Stimulated activated naive B cell treated with anti-CD40 and anti-IgM and Interleukin-4, amounts not matched to agents 10 μg/mL and 1 μg/mL and 100 μg/mL, for 72 hours (primary cell): ENCODE measurements around the gene UCK1.
"Not testable (repeated sequence)": the region's sequence is repeated elsewhere in the genome, so short reads cannot be mapped to it uniquely, and the experiment has no call there.

Experiments
- ATAC-seq, 2 donors: fragments of 150-1000 bp; cut with Tn5 transposase; replicated peaks; 2 replicates each; pipeline ENCODE4 v1.10.0; 2021; ENCODE audit warnings: moderate library complexity in 1 of 2
- DNase-seq: peaks from one replicate; pipeline ENCODE4 v3.0.0; 2021
- H3K27ac Mint-ChIP-seq: one replicate; pipeline ENCODE4 v1.8.0; 2022; ENCODE audit warnings: mild to moderate bottlenecking, mixed read lengths
- H3K27me3 Mint-ChIP-seq, 2 donors: one replicate each; pipeline ENCODE4 v1.8.0; 2022; ENCODE audit warnings: mixed read lengths in 2 of 2
- H3K36me3 Mint-ChIP-seq, 2 donors: one replicate each; pipeline ENCODE4 v1.8.0; 2022; ENCODE audit warnings: mixed read lengths in 2 of 2, mild to moderate bottlenecking in 1 of 2
- H3K4me1 Mint-ChIP-seq, 2 donors: one replicate each; pipeline ENCODE4 v1.8.0; 2022; ENCODE audit warnings: mixed read lengths in 2 of 2, mild to moderate bottlenecking in 1 of 2
- H3K4me3 Mint-ChIP-seq, 2 donors: one replicate each; pipeline ENCODE4 v1.8.0; 2022; ENCODE audit warnings: mild to moderate bottlenecking in 2 of 2, mixed read lengths in 2 of 2, moderate library complexity in 1 of 2
- H3K9me3 Mint-ChIP-seq, 2 donors: one replicate each; pipeline ENCODE4 v1.8.0; 2022; ENCODE audit warnings: mixed read lengths in 2 of 2, mild to moderate bottlenecking in 1 of 2

Gene UCK1

DNA sequence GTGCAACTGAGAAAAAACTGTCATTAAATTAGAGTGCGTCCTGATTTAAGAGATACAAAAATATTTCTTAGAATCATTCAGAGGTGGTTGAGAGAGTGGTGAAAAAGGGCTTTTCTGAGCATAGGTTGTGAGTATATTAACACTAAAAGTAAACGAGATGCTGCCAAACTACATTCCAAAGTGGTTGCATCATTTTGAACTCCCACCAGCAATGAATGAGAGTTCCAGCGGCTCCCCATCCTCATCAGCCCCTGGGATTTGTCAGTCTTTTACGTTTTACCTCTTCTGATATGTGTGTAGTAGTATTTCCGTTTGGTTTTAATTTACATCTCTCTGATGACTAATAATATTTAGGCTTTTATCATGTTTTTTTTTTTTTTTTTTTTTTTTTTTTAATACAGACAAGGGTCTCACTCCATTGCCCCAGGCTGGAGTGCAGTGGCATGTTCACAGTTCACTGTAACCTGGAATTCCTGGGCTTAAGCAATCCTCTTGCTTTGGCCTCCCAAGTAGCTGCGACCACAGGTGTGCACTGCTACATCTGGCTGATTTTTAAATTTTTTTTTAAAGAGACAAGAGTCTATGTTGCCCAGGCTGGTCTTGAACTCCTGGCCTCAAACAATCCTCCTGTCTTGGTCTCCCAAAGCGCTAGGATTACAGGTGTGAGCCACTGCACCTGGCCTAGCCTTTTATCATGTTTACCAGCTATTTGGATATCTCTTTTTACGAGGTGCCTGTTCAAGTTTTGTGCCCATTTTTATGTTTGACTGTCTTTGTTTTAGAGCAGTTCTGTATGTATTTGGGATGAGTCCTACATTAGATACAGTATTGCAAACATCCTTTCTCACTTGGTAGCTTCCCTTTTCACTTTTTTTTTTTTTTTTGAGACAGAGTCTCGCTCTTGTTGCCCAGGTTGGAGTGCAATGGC is 31.2 kb upstream of the UCK1 start:
- Mint-ChIP-seq H3K9me3 (peaks cover 4 to 6% of the 10 kb centered on the region in 2 donors), H3K4me3 (peak overlapping the region in 1 of 2 donors; percentile 27), H3K27ac (peak overlapping the region; percentile 79), H3K27me3 (no peaks in the 10 kb centered on the region), H3K36me3 (peaks cover 4 to 11% of the 10 kb centered on the region in 2 donors), H3K4me1 (no peaks in the 10 kb centered on the region)
- DNase-seq (no peak), ATAC-seq (peak in 1 of 2 donors; percentile 13)

DNA sequence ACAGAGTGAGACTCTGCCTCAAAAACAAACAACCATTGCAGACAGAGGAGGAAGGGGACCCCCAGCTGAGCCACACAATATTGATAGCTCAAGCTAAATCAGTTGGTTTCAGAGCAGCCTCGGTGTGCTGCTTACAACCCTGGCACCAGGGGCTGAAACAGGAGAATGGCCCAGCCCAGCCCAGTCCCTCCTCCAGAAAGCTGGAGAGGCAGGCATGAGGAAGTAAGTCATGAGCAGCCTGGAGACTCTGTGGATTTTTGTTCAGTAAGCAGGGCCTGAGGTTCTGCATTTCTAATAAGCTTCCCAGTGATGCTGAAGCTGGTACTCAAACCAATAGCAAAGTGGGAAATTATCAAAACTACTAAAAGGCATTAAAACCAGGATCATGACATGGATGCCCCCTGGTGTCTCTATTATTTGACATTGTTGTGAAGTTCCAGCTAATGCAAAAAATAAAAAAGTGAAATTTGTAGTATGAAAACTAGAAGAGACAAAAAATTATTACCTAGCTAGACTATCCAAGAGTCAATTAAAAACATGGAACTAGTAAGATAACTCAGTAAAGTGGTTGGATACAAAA is 28.4 kb upstream of the UCK1 start:
- peaks cover 5 to 12% of the 10 kb centered on the region in 2 donors for H3K36me3 Mint-ChIP-seq
- H3K4me3 Mint-ChIP-seq = no peak overlapping the region
- no peak for DNase-seq
- no peak for ATAC-seq
- no peak overlapping the region for H3K27ac Mint-ChIP-seq
- peaks cover 4% of the 10 kb centered on the region in 2 donors for H3K9me3 Mint-ChIP-seq
- H3K27me3 Mint-ChIP-seq = peaks cover 21 to 25% of the 10 kb centered on the region in 2 donors
- peaks cover 0 to 3% of the 10 kb centered on the region in 2 donors for H3K4me1 Mint-ChIP-seq

DNA sequence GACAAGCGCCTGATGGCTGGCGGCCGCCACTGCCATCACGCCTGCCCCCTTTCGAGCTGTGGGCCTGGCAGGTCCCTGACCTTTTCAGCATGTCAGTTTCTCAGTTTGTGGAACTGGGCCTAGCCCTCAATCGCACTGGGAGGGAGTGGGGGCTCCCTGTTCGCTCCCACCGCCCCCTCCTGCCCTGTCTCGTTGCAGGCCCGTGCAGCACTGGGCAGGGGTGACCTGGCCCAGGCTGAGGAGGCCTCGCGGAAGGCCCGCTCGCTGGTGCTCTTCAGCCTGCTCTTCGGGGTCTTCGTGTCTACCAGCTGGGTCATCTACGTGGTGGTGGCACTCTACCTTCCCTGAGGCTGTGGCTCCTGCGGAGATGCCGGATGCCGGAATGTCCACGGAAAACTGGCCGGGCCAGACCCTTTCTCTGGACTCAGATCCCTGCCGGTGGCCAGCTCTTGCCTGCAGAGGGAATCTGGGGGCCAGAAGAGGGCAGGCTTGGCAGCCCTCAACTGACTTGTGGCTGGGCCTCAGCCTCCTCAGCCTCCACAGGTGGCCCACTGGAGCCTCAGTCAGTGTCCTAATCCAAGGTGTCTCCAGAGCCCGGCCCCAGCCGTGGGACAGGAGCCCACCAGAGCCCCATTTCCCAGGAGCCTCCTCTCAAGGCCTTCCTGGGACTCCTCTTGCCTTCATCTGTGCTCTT is 26.9 kb upstream of the UCK1 start:
- peak in 1 of 2 donors; percentile 2 for ATAC-seq
- Mint-ChIP-seq H3K27me3 (peaks cover 31 to 37% of the 10 kb centered on the region in 2 donors), H3K9me3 (peaks cover 4% of the 10 kb centered on the region in 2 donors), H3K27ac (no peak overlapping the region), H3K4me1 (peaks cover 0 to 3% of the 10 kb centered on the region in 2 donors), H3K4me3 (no peak overlapping the region), H3K36me3 (peaks cover 5 to 11% of the 10 kb centered on the region in 2 donors)
- no peak for DNase-seq

DNA sequence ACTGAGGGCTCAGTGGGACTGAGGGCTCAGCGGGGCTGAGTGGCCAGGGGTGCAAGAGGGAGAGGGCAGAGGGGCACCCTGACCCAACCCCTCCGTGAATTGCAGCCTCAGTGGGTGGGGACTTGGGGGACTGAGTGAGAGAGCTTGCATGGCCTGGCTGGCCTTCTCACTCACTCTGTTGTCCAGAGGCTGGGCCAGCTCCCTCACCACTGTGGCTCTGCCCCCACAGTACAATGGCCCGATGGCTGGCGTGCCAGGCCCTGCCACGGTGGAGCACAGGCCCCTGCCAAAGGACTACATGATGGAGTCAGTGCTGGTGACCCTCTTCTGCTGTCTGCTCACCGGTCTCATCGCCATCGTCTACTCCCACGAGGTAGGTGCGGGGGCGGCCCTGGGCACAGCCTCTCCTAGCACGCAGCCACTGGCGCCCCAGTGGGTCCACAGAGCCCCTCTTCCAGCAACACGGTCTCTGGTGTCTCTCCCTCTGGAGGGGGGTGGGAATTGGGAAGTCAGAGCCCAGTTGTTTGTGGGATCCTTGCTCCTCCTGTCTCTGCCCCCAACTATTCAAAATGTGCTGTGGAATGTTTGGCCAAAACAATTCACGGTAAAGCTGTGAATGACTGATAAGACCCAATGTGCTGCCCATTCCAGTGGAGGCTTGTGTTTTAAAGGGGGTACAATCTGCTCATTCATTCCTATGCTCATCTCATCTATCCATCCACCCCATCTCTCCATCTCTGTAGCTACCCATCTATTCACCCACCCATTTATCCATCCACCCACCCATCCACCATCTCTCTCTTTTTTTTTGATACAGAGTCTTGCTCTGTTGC is 25.0 kb upstream of the UCK1 start:
- peaks cover 0 to 3% of the 10 kb centered on the region in 2 donors for H3K4me1 Mint-ChIP-seq
- peaks cover 41 to 47% of the 10 kb centered on the region in 2 donors for H3K27me3 Mint-ChIP-seq
- H3K9me3 Mint-ChIP-seq = no peaks in the 10 kb centered on the region
- no peak for DNase-seq
- peaks cover 5 to 6% of the 10 kb centered on the region in 2 donors for H3K36me3 Mint-ChIP-seq
- no peak overlapping the region for H3K4me3 Mint-ChIP-seq
- no peak for ATAC-seq
- H3K27ac Mint-ChIP-seq = no peak overlapping the region

DNA sequence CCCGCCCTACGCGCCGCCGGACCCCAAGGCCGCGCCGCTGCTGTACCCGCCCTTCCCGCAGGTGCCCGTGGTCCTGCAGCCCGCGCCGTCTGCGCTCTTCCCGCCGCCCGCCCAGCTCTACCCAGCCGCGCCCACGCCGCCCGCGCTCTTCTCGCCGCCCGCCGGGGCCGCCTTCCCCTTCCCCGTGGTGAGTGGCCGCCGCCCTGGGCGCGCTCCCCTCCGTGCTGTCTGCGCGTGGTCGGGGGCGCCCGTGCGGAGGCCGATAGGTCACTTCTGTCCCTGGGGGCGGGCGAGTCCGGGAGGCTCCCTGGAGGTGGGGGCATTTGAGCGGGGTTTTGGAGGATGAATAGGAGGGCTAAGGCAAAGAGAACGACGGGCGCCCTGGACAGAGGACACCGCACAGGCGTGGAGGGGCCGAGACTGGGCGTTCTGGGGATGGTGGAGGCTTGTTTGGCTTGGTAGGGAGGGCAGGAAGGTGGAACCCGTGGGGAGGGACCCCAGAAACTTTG is 23.8 kb upstream of the UCK1 start:
- H3K4me1 Mint-ChIP-seq = peaks cover 0 to 3% of the 10 kb centered on the region in 2 donors
- no peak overlapping the region for H3K4me3 Mint-ChIP-seq
- ATAC-seq = no peak

DNA sequence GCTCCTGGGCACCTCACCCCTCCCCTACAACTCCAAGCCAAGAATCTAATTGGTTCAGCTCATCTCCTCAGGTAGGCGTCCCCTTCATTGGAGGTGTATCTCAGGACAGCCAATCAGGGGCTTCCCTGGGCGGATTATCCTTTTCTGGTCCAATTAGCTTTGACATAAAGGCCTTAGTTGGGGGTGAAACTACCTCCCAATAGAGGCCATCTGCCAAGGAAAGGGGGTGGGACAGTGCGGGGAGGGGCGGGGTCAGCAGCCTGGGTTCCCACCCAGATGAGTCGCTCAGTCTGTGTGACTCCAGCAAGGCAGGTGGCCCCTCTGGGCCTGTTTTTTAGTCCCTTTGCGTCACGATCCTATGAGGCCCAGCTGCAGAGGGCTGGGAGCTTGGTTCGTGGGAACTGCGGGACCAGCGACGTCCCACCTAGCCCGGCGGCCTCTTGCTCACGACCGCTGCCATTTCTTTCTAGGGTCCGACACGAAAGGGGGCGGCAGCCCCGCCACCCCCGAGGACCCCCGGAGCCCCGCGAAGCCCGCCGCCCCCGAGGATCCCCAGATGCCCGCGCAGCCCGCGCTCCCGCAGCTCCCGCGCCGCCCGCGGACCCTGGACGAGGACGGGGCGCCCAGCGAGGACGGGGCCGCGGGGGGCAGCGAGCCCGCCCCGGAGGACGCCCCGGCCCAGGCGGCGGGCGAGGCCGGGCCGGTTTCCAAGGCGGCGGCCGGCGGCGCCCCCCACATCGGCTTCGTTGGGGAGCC is 23.2 kb upstream of the UCK1 start:
- Mint-ChIP-seq H3K4me1 (peaks cover 0 to 3% of the 10 kb centered on the region in 2 donors), H3K36me3 (peaks cover 5 to 14% of the 10 kb centered on the region in 2 donors), H3K27ac (no peak overlapping the region), H3K27me3 (peaks cover 56 to 62% of the 10 kb centered on the region in 2 donors), H3K9me3 (no peaks in the 10 kb centered on the region), H3K4me3 (no peak overlapping the region)
- no peak for ATAC-seq
- DNase-seq = no peak

More for the DNA sequence above, 23.8 kb upstream of the UCK1 start:
- DNase-seq = no peak
- Mint-ChIP-seq H3K27ac (no peak overlapping the region), H3K36me3 (peaks cover 5 to 7% of the 10 kb centered on the region in 2 donors), H3K9me3 (no peaks in the 10 kb centered on the region), H3K27me3 (peaks cover 49 to 56% of the 10 kb centered on the region in 2 donors)

DNA sequence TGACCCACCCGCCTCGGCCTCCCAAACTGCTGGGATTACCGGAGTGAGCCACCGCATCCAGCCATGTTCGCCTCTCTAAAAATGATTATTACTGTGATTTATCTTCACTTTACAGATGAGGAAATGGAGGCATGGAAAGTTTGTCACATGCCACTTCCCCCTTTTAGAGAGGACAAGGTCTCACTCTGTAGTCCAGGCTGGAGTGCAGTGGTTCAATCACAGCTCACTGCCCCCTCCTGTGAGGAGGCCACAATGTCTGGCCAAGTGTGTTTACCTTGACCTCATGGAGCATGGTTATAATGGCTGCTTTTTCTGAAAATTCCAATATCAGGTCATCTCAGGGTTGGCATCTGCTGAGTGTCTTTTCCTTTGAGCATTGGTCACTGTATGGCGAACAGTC is 21.0 kb upstream of the UCK1 start:
- ATAC-seq (no peak), DNase-seq (no peak)
- no peak overlapping the region for H3K4me3 Mint-ChIP-seq
- peaks cover 7% of the 10 kb centered on the region in 2 donors for H3K4me1 Mint-ChIP-seq
- peaks cover 77 to 83% of the 10 kb centered on the region in 2 donors for H3K27me3 Mint-ChIP-seq
- peaks cover 8 to 11% of the 10 kb centered on the region in 2 donors for H3K9me3 Mint-ChIP-seq
- H3K36me3 Mint-ChIP-seq = peaks cover 12 to 34% of the 10 kb centered on the region in 2 donors
- no peak overlapping the region for H3K27ac Mint-ChIP-seq

DNA sequence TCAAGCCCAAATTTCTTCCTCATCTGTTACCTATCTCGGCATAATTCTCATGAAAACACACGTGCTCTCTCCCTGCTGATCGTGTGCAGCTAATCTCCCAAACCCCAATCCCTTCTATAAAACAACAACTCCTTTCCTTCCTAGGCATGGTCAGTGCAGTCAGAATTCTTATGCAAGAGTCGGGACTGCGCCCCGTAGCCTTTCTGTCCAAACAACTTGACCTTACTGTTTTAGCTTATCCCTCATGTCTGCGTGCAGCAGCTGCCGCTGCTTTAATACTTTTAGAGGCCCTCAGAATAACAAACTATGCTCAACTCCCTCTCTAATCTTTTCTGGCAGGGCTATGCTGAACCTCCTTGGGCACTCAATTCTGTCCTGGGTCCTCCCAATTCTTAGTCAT is 19.4 kb upstream of the UCK1 start:
- Mint-ChIP-seq H3K27me3 (peaks cover 63 to 74% of the 10 kb centered on the region in 2 donors), H3K4me1 (peaks cover 9 to 13% of the 10 kb centered on the region in 2 donors), H3K36me3 (peaks cover 12 to 27% of the 10 kb centered on the region in 2 donors), H3K9me3 (peaks cover 8 to 11% of the 10 kb centered on the region in 2 donors)
- not testable (repeated sequence) for H3K27ac Mint-ChIP-seq, DNase-seq, ATAC-seq, H3K4me3 Mint-ChIP-seq

DNA sequence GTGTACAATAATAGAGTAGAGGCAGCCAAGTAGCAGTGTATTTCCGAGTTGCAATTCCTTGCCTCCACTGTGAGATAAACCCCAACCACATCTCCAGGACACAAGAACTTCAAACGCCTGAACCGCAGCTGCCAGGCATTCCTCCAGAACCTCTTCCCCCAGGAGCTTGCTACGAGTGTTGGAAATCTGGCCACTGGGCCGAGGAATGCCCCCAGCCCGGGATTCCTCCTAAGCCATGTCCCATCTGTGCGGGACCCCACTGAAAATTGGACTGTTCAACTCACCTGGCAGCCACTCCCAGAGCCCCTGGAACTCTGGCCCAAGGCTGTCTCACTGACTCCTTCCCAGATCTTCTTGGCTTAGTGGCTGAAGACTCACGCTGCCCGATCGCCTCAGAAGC is 18.1 kb upstream of the UCK1 start:
- Mint-ChIP-seq H3K36me3 (peaks cover 11 to 32% of the 10 kb centered on the region in 2 donors), H3K4me1 (peaks cover 6 to 13% of the 10 kb centered on the region in 2 donors), H3K27me3 (peaks cover 66 to 79% of the 10 kb centered on the region in 2 donors), H3K9me3 (peaks cover 12 to 15% of the 10 kb centered on the region in 2 donors)
- not testable (repeated sequence) for H3K27ac Mint-ChIP-seq, DNase-seq, H3K4me3 Mint-ChIP-seq, ATAC-seq

DNA sequence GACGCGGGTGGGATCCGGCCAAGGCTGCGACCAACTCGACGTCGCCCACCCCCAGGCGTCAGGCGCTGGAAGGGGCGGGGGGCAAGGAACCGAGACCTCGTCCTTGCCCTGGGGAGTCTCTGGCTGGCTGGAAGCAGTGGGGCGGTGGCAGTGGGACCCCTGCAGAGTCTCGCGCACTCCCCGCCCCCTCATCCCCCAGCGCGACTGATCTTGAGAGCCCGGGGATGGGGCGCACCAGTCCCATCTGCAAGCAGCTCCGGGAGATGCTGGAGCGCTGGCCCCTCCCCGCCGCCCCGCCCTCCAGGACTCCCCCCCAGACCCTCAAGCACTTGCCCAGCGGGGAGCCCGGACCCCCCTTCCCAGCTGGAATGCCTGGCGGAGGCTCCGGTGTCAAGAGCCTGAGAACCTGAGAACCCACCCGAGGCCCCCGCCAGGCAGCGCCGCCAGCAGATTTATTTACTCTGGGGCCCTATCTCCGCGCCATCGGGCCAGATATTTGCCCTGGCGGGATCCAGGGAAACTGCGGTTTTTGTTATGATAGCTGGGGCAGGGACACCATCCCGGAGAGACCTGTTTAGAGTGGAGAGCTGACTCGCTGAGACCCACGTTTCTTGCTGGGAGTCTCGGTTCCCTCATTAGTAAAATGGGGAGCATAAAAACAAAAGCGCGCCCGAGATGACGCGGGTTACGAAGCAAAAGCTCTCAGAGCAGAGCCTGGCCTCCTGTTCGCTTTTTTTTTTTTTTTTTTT is 15.4 kb upstream of the UCK1 start:
- ATAC-seq (peak; percentile 53 to 66), DNase-seq (no peak)
- Mint-ChIP-seq H3K27ac (no peak overlapping the region), H3K9me3 (peaks cover 20 to 26% of the 10 kb centered on the region in 2 donors), H3K27me3 (peaks cover 50 to 62% of the 10 kb centered on the region in 2 donors), H3K36me3 (peaks cover 16 to 45% of the 10 kb centered on the region in 2 donors), H3K4me3 (peak overlapping the region; percentile 61 to 75), H3K4me1 (peaks cover 6 to 13% of the 10 kb centered on the region in 2 donors)

DNA sequence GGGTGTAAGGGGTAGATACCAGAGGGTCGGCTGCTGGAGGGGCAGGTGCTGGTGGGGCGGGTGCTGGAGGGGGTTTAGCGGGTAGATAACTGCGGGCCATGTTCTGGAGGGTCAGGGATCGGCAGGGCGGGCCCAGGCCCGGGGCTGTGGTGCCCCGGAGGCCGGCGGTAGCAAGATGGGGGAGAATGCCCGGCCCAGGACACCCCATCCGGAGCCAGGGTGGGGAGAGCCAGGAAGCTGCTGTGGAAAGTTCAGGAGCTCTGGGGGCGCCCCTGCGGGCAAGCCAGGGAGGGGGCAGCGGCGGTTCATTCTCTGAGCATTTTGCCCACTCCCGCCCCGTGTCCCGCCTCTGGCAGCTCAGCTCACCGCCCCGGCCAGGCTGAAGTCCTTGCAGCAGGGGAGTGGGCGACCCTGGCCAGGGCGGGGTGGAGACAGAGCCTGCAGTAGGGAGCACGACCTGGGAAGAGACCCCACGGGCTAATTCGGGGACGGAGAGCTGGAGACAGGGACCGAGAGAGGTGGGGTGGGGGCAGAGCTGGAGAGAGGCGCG is 14.8 kb upstream of the UCK1 start:
- Mint-ChIP-seq H3K27me3 (peaks cover 45 to 56% of the 10 kb centered on the region in 2 donors), H3K9me3 (peaks cover 20 to 26% of the 10 kb centered on the region in 2 donors), H3K27ac (no peak overlapping the region), H3K36me3 (peaks cover 16 to 45% of the 10 kb centered on the region in 2 donors), H3K4me1 (peaks cover 6 to 13% of the 10 kb centered on the region in 2 donors), H3K4me3 (peak overlapping the region; percentile 63 to 76)
- no peak for ATAC-seq
- no peak for DNase-seq
